Measurements from ENCODE around the gene ARAP2.

DNA sequence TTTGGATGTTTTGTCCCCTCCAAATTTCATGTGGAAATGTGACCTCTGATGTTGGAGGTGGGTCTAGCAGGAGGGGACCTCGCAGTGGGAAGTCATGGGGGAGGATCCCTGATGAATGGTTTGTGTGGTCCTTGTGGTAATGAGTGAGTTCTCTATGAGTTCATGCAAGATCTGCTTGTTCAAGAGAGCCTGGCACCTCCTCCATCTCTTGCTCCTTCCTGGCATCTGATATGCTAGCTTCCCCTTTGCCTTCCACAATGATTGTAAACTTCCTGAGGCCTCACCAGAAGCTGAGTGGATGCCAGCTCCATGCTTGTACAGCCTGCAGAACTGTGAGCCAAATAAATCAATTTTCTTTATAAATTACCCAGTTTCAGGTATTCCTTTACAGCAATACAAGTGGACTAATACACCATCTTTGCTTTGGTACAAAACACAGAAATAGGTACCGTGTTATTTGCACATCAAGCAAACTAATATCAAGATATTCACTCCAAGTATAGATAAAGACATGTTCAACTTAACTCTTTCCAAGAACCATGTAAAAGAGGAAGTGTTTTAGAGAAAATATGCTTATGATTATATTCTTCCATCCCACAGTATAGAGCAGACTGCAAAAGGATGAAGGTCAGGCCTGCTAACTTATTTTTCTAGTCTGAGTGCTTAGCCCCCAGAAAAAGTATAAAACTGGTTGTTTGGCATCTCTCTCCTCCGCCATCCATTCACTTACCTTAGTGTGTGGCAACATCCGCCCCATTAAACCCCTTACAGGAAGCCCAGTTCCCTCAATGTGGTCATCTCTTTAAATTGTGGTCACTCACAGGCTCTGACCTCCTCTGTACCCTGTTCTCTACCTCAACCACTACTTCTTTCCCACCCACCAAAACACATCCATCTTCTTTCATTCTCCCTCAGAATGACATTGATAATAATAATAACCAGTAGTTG lies 6.7 kb downstream of the ARAP2 start:
- TF ChIP-seq, protein P1, sequence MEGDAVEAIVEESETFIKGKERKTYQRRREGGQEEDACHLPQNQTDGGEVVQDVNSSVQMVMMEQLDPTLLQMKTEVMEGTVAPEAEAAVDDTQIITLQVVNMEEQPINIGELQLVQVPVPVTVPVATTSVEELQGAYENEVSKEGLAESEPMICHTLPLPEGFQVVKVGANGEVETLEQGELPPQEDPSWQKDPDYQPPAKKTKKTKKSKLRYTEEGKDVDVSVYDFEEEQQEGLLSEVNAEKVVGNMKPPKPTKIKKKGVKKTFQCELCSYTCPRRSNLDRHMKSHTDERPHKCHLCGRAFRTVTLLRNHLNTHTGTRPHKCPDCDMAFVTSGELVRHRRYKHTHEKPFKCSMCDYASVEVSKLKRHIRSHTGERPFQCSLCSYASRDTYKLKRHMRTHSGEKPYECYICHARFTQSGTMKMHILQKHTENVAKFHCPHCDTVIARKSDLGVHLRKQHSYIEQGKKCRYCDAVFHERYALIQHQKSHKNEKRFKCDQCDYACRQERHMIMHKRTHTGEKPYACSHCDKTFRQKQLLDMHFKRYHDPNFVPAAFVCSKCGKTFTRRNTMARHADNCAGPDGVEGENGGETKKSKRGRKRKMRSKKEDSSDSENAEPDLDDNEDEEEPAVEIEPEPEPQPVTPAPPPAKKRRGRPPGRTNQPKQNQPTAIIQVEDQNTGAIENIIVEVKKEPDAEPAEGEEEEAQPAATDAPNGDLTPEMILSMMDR (IDR thresholded peaks at IDR 0.05; ENCODE audit: insufficient read depth, low read length, poor library complexity, severe bottlenecking) = no peak
- no peak for TF ChIP-seq EZH2phosphoT487 (conservative IDR thresholded peaks at IDR 0.05; ENCODE audit: low read length)

Data from SU-DHL-6 (cell line).